HS-5 (cell line): ENCODE results near the gene PPIC.

Source experiments
- DNase-seq: peaks from one replicate; pipeline ENCODE4 v3.0.0-alpha.2; 2012; ENCODE audit warnings: low read depth

The PPIC gene

GRCh38 chr5:123036391-123037103 is at the start of gene PPIC:
TSS of gene PPIC (minus strand) at chr5:123036725. CDS start at chr5:123036625, 100 bp downstream.
- DNase-seq, result peak; percentile 56

DNA sequence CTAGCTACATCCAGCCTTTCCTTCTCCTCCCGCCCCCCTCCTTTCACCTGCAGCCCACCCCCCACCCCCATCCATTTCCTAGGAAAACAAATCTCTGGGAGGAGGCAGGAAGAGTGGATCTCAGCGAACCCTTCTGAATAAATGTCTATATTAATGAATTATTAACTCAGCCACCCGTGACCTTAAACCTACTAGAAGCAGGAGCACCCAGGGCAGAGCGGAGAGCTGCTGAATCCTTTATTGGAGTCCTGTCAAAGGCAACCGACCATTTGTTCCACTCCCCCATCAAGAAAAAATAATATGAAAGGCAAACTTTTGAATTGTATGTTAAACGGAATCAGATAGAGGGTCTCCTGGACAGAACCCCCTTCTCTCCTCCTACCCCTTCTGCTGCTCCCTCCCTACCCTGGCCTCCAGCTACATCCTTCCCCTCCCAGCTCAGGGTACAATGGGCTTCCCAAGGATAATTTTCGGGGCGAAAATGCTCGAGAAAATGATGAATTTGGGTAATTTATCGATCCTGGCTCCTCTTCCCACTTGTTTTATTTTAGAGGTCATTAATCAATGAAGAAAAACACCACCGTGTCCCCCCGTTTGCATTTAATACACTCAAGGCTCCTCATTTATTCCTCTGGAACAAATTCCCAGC is 49.2 kb upstream of the PPIC start:
- no peak for DNase-seq

DNA sequence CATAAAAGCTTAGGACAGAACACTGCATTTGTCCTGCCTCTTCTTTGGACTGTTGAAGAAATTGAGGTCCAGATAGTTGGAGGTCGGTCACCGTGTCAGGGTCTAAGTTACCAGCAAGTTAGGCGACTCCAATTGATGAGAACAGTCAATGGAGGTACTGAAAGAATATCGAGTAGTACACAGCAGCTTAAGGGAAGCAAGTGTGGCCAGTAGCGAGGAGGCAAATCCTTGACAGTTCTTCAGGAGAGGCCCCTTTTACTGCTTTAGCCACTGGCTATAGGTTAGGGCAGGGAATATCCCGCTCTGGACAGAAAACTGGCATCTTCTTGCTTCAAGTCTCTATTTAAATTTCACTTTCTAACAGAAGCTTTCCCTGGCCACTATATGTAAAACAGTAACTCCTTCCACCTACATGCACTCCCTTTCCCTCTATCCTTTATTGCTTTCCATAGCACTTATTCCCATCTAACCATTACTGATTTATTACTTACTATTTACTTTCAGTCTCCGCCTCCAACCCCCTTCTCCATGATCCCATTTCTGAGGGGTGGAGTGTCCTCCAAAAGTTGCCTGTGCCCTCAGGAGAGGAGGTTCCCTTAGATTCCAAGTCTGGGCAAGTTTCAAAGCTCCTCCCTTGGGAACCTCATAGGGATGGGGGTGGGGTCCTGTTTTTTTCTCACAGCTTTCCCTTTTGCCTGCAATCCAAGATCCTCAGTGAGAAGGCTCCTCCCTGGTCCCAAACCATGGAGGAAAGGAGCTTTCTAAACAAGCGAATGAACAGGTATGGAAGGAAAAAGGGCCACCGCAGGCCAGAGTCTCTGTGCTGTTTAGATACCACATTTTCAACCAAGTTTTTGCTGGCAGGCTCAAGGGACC is 48.4 kb upstream of the PPIC start:
- DNase-seq, result no peak

DNA sequence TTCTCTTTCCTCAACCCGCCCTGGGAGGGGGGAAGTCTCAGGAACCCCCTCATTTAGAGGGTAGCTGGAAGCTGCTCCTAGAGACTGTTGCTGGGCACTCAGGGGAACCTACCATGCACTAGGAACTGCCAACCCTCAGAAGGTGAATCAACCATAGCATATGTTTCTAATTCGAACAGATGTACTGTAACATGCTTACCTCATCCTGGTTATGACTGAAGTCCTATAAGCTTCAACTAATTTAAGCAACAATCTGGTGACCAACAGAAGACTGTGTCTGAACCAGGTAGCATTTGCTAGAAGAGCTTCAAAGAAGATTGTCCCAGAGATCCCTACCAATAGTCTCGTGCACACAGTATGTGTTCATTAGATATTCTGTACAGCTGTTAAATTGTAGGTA is 46.8 kb upstream of the PPIC start:
- DNase-seq, result no peak

DNA sequence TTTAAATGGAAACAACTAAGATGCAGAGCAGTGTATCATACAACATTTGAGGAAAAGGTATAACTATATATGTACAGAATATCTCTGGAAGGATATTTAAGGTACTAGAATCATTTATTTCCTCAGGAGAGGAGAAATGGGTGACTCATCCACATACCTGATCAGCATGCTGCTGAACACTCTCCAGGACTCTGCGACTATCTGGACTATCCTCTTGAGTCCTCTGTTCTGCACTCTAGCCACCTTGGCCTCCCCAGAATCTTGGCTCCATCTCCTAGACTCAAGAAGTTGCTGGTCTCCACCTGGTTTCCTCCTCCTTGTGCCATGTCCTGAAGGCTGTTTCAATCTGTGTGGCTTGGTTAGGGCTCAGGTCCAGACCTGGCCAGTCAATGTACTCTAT is 43.7 kb upstream of the PPIC start:
- DNase-seq, result no peak

DNA sequence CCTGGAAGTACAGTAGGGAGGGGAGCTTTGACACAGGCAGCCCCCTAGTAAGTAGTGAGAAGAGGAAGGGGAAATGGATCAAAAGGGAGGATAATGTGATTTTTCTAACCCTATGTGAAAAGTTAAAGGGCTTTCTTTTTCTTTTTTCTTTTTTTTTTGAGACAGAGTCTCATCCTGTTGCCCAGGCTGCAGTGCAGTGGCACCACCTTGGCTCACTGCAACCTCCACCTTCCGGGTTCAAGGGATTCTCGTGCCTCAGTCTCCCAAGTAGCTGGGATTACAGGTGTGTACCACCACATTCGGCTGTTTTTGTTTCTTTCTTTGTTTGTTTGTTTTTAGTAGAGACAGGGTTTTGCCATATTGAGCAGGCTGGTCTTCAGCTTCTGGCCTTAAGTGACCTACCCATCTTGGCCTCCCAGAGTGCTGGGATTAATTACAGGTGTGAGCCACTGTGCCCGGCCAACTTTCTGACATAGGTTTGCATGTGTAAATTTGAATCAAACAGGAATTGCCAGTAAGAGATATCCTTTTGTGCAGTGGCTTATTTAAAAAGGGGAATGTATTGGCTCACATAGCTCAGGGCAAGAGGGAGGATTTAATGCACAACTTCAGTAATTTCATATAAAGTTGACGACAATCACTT is 39.1 kb upstream of the PPIC start:
- DNase-seq, result no peak

DNA sequence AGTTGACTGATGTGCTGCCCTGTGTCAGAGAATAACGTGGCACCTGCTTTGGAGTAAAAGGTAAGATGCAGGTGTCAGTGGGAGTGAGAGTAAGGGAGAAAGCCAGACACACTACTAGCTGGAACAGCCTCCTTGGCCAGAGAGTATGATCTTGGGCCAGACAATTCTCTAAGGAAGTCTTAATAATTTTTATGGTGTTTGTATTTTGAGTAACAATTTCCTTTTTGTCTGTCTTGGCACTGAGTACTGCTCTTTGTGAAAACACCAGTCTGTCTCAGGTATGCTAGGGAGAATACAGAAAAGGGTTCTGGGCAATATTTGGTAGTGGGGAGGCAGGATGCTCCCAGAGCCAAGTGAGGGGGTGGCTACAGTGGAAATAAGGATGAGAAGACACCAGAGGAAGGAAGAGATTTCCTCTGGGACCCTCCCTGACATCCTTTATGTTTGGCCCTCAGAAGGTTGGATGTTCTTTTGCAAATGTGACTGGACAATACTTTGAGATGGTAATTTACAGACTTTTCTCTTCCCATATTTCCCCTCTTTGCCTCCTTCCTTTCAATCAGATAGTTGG is 31.9 kb upstream of the PPIC start:
- no peak for DNase-seq

DNA sequence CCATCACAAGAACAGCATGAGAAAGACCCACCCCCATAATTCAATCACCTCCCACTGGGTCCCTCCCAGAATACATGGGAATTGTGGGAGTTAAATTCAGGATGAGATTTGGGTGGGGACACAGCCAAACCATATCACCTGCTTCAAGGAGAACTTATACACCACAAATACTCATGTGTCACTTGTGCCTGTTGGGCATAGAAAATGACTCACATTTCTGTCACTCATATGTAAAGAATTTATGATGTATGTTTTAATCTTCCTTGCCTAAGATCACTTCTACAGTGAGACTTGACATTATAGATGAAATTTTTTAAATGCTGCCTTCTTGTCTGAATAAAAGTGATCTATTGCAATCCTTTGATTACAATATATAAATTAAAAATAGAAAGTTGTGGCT is 29.5 kb upstream of the PPIC start:
- DNase-seq, result no peak

DNA sequence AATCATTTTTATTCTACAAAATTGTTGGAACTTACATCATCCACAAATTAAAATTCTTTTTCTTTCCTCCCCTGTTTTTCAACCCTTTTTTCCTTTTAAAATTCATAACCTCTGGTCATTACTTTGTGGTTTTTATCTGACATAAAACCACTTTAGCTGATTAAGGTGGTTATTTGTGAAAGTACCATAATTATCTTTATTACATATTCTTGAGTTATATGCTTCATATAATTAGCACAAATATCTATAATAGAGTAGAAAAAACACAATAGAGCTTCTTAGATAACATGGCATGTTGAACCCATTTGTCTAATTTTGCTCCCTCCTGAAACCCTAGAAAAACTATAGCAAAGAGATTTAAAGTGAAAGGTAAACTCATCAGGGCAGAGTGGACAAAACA is 22.9 kb upstream of the PPIC start:
- no peak for DNase-seq

DNA sequence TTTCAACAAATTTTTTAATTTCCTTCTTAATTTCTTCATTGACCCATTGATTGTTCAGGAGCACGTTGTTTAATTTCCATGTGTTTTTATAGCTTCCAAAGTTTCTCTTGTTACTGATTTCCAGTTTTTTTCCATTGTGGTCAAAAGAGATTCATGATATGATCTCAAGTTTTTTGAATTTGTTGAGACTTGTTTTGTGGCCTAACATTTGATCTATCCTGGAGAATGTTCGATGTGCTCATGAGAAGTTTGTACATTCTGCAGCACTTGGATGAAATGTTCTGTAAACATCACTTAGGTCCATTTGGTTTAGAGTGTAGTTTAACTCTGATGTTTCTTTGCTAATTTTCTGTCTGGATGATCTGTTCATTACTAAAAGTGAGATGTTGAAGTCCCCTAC is 14.7 kb upstream of the PPIC start:
- no peak for DNase-seq

DNA sequence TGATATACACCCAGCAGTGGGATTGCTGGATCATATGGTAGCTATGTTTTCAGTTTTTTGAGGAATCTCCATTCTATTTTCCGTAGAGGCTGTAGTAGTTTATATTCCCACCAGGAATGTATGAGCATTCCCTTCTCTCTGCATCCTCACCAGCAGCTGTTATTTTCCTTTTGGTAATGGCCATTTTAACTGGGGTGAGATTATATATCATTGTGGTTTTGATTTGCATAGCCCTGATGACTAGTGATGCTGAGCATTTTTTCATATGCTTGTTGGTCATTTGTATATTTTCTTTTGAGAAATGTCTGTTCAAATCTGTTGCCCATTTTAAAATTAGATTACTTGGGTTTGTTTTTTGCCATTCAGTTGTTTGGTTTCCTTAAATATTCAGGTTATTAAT is 11.2 kb upstream of the PPIC start:
- DNase-seq, result no peak

GRCh38 chr5:123046222-123046621 is 9.7 kb upstream of the PPIC start:
- DNase-seq, result no peak

DNA sequence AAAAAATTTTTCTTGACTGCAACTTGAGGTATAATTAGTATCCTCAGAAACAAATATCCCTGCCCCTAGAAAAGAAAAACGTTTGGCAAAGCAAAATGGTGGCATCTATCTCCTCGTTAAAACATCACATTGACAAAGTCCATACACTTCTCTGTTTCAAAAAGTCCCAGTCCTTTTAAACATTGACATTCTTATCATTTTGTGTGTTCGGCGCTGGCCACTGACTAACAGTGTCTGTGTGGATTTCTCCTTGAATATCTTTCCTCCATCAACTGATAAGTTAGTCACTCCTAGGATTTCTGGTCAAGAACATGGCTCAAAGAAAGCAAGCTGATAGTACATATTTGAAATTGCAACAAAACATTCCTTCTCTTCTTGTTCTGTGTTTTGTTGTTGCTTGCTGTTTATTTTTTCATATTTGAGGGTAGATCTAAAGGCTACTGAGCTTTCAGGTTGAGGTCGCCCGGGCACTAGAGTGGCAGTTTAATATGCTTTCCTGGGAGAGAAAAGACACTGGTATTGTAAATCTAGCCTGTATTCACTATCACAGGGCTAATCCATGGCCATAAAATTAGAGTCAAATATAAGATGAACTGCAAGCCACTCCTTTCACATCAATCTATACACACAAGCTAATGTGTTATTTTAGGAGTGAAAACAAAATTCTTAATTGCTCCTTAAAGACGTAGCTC is 8.5 kb upstream of the PPIC start:
- no peak for DNase-seq

DNA sequence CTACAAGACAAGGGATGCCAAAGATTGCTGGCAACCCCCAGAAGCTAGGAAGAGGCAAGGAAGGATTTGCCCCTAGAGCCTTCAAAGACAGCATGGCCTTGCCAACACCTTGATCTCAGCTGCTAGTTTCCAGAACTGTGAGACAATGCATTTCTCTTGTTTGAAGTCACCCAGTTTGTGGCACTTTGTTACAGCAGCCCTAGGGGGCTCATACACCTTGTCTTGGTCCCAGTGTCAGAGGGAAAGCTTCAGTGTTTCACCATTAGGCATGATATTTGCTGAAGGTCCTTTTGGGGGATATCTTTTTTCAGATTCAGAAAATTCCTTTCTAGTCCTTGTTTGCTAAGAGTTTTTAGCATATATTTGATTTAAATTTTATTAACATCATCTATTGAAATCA is 3.1 kb upstream of the PPIC start:
- DNase-seq, result no peak

DNA sequence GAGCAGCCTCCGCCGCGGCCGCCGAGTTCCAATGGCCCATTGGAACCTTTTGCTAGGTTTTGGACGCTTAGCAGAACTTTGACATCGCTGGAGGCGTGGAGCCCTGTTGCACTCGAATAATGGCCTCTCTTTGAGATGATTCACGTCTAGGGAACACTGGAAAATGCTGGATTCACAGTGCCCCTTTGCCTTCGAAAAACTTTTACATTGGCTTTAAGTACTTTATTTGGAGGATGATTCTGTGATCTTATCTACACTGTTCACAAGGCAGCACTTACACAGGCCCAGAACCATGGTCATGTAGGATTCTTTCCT is 536 bp upstream of the PPIC start:
- DNase-seq, result no peak

DNA sequence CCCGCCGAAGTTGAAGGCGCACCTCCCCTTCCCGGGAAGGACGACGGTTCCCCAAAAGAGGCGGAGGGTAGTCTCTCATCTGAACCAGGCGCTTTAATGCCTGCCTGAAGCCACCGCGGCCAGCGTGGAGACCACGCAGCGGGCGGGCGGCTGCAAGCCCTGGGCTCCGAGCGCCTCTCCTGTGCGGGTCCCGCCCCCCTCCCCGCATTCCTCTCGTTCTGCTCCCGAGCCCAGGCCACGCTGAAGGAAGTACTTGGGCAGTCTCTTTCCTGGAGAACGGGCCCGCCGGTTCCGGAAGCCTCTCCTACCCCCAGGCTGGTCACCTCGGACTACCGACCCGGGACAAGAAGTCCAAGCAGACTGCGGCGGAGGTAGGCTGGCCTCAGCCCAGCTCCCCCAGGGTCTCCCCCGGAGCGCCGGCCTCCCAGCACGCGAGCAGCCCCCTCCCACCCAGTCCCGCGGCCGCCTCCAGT is 571 bp downstream of the PPIC start:
- no peak for DNase-seq

DNA sequence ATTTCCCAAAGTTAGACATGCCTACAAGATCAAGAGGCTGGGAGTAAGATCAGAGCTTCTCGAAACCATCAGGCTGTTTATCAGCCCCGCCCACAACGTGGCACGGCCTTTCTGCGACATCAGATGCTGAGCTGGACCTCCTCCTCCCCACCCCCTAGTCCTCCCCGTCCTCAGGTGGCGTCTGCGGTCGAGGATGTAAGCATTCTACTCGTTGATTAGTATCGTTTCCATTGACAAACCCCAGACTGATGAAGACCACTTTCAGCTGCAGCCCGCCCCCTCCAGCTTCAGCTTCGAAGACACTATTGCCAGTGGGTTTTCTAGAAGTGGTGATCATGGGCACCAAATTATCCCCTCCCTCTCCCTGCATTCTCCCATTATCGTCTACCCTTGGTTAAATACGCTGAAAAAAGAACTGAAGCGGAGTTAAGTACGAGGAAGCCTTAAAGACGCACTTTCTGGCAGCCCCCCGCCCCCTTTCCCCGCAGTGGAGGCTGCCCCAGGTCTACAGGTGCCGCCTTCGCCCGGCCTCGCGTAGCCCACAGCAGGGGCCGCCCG is 1.1 kb downstream of the PPIC start:
- peak; percentile 22 for DNase-seq

GRCh38 chr5:123033157-123033671 is 3.3 kb downstream of the PPIC start:
- DNase-seq, result no peak

- no peak for DNase-seq
Measured at GRCh38 chr5:123028222-123028621, 8.3 kb downstream of the PPIC start.

GRCh38 chr5:123014689-123015088 is 21.8 kb downstream of the PPIC start:
- no peak for DNase-seq

DNA sequence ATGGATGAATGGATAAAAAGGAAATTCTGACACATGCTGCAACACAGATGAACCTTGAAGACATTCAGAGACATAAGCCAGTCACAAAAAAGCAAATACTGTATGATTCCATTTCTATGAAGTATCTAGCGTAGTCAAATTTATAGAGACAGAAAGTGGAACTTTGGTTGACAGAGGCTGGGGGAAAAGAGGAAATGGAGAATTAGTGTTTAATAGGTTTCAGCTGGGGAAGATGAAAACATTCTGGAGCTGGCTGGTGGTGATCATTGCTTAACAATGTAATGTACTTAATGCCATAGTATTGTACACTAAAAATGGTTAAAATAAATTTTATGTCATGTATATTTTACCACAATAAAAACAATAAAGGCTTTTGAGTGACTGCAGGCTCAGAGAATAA is 24.2 kb downstream of the PPIC start:
- DNase-seq, result peak; percentile 4
